ENCODE results near the gene FUNDC2. TPM values are rescaled to one million over a fixed set of nuclear protein-coding genes. Genes with fewer than 3 reads are reported as not detected.

Gene FUNDC2
- total and polyA plus RNA-seq, 11 donors = 147 to 445 (median 284) TPM

GRCh38 chrX:155009994-155010472 lies 16.6 kb upstream of the FUNDC2 start:
- H3K27me3 ChIP-seq = no peaks in the 10 kb centered on the region
- TF ChIP-seq CTCF (IDR thresholded peaks at IDR 0.05) = no peak
- TF ChIP-seq POLR2A (IDR thresholded peaks at IDR 0.05) = no peak
- no peaks in the 10 kb centered on the region for H3K9me3 ChIP-seq
- H3K4me3 ChIP-seq = no peak overlapping the region
- DNase-seq (no peak), ATAC-seq (peak; percentile 38 to 73 (median 56))
- no peaks in the 10 kb centered on the region for H3K36me3 ChIP-seq
- H3K27ac ChIP-seq = peak overlapping the region; percentile 44 to 81 (median 72)
- H3K4me1 ChIP-seq = peaks cover 0 to 31% (median 11%) of the 10 kb centered on the region in 12 donors
- 26 to 60% (median 51%) methylated on average over 3 of the region's 3 CpGs for WGBS, 4 donors
- intact Hi-C loops (cut with DNase I) = no loop called here

DNA sequence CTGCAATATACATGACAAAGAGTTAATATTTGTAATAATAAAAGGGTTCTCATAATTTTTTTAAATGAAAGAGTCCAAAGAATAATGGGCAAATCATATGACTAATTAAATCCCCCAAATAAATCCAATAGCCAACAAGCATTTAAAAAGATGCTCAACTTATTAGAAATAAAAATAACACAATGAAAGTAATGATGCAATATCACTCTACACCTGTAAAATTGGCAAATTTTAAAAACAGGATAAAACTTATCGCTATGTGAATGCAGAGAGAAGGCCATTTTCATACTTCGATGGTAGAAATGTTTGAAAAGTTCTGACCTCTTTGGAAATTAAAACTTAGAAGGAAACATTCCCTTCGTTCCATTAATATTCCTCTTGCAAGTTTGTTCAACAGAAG lies 6.1 kb upstream of the FUNDC2 start:
- intact Hi-C loops (cut with DNase I) = no loop called here
- 62 to 83% (median 67%) methylated on average over 3 of the region's 3 CpGs for WGBS, 4 donors
- H3K4me3 ChIP-seq = peak overlapping the region in 11 of 12 donors; percentile 3 to 56 (median 42)
- H3K36me3 ChIP-seq = no peaks in the 10 kb centered on the region
- DNase-seq (no peak), ATAC-seq (no peak)
- no peaks in the 10 kb centered on the region for H3K9me3 ChIP-seq
- TF ChIP-seq POLR2A (IDR thresholded peaks at IDR 0.05) (no peak), CTCF (IDR thresholded peaks at IDR 0.05) (no peak)
- H3K27ac ChIP-seq = peak overlapping the region in 8 of 12 donors; percentile 32 to 70 (median 48)
- no peaks in the 10 kb centered on the region for H3K4me1 ChIP-seq
- no peaks in the 10 kb centered on the region for H3K27me3 ChIP-seq

DNA sequence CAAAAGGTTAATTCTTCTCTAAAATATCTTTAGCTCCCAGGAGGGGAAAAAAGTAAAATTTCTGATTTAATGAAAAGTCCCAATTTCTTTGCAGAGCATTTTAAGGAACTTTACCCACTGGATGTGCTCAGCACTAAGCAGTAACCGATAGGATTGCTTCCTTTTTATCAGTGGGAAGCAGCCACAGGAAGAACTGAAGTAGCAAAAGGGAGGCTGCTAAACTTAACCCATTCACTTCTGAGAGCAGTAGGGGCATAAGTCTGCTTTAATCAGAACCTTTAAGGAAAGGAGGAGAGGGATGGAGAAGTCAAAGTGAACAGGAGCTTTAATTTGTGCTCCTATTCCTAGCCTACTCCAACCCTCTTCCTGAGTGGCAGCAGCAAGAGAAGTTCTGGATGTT lies 4.1 kb upstream of the FUNDC2 start, which contains the start of gene F8:
Gene F8, minus strand, starts transcription at position 139 of the 400 bp plus-strand sequence. CDS start 171 bp downstream, outside the sequence.
- Histone ChIP-seq H3K9me3 (no peaks in the 10 kb centered on the region), H3K27me3 (no peaks in the 10 kb centered on the region), H3K4me3 (peak within 1 kb of the TSS in 11 of 12 donors; percentile 1 to 56 (median 42)), H3K4me1 (peaks cover 0 to 4% (median 0%) of the 10 kb centered on the region in 12 donors), H3K36me3 (no peaks in the 10 kb centered on the region), H3K27ac (peak within 1 kb of the TSS in 8 of 12 donors; percentile 25 to 70 (median 60))
- ATAC-seq (no peak), DNase-seq (no peak)
- intact Hi-C loops (cut with DNase I) = no loop called here
- TF ChIP-seq POLR2A (IDR thresholded peaks at IDR 0.05) (peak in 1 of 2 donors; percentile 22), CTCF (IDR thresholded peaks at IDR 0.05) (no peak)
- WGBS, 4 donors = 0 to 16% (median 6%) methylated on average over 1 of the region's 1 CpG

- 86 to 92% (median 88%) methylated on average over 6 of the region's 6 CpGs for WGBS, 4 donors
- TF ChIP-seq CTCF (IDR thresholded peaks at IDR 0.05) (no peak), POLR2A (IDR thresholded peaks at IDR 0.05) (no peak)
- Histone ChIP-seq H3K27ac (peak overlapping the region in 1 of 12 donors; percentile 70), H3K9me3 (no peaks in the 10 kb centered on the region), H3K4me3 (no peak overlapping the region), H3K4me1 (peaks cover 0 to 15% (median 1%) of the 10 kb centered on the region in 12 donors), H3K27me3 (no peaks in the 10 kb centered on the region), H3K36me3 (no peaks in the 10 kb centered on the region)
- DNase-seq = no peak
- intact Hi-C loops (cut with DNase I) = no loop called here
- ATAC-seq = no peak
These were observed 2.5 kb upstream of the FUNDC2 start for GRCh38 chrX:155023907-155024833.
